KOPT-K1 (cell line): ENCODE measurements around the gene TMC1.

Source experiments
- H3K27ac ChIP-seq: fragments of 200-600 bp; sonication (generic); 2 replicates; pipeline ENCODE4 v1.5.1; 2016; ENCODE audit warnings: antibody characterized with exemption, mild to moderate bottlenecking, low read depth, low read length; ENCODE audit not compliant: poor library complexity, severe bottlenecking
- H3K36me3 ChIP-seq: fragments of 200-600 bp; sonication (generic); 2 replicates; pipeline ENCODE4 v1.5.1; 2017; ENCODE audit warnings: antibody characterized with exemption, mild to moderate bottlenecking, low read length, moderate library complexity; ENCODE audit not compliant: insufficient read depth
- H3K9me3 ChIP-seq: fragments of 200-600 bp; sonication (generic); 2 replicates; pipeline ENCODE4 v1.5.1; 2017; ENCODE audit warnings: antibody characterized with exemption, low read length, mild to moderate bottlenecking; ENCODE audit not compliant: insufficient read depth, poor library complexity, severe bottlenecking

TMC1 gene

DNA sequence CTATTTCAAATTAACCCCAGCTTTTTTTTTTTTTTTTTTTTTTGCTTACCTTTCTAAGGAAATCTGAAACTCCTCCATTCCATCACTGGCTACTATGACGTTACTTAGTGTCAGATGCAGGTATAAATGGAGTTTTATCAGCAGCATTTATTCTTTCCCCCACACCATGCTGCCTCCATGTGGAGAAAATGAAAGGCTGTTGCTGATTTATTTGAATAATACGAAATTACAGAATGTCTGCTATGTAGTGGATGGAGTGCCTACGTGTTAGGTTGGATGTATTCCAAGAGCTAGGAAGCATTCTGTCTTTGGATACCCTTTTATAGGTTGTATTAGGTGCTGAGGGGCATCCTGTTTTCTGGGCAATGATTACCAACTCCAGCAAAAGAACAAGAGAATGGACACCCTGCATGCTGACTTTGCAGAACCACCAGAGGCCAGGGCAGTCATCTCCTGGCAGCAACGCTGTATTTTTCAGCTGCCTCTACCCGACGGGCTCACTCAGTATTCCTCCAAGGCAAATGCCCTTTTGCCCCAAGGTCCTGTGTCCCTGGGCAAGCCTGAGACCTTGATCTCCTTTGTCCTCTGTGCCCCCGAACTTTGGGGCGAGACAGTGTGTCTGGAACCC is 232.0 kb downstream of the TMC1 start:
- no peaks in the 10 kb centered on the region for H3K9me3 ChIP-seq
- H3K27ac ChIP-seq, result no peak overlapping the region
- H3K36me3 ChIP-seq, result no peaks in the 10 kb centered on the region

DNA sequence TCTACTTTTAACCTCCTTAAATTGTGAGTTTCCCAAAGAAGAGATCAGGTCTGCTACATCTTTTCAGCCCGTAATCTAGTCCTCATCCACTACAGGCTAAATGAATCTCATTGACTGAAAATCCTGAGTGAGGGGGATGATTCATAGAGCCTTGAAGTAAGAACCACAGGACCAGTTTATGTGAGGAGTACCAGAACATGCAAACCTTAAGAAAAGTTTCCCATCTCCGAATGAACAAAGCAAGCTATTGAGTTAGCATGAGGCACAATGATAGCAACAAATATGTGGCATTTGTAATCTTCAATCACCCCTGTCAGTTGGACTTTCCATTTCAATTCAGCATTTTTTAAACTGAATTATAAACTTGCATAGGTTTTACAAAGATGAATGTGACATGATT is 234.4 kb downstream of the TMC1 start:
- Histone ChIP-seq H3K36me3 (no peaks in the 10 kb centered on the region), H3K9me3 (no peaks in the 10 kb centered on the region), H3K27ac (no peak overlapping the region)

DNA sequence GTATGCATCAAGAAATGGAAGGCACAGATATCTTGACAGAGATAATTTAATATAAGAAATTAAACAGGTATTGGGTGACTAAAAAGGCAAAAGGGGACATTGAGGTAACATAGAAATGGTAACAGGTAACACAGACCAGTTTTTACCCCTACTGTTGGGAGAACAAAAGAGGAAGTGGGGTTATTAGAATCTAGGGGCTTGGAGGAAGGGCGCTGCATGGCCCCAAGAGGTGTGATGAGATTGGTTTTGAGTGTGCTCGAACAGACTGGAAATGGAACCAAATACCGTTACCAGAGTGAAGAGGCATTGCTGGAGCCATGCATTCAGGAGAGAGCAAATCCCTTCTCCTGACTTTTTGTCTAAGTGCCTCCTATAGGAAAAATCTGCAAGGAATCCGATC is 237.5 kb downstream of the TMC1 start:
- no peak overlapping the region for H3K27ac ChIP-seq
- H3K36me3 ChIP-seq, result no peaks in the 10 kb centered on the region
- no peaks in the 10 kb centered on the region for H3K9me3 ChIP-seq

DNA sequence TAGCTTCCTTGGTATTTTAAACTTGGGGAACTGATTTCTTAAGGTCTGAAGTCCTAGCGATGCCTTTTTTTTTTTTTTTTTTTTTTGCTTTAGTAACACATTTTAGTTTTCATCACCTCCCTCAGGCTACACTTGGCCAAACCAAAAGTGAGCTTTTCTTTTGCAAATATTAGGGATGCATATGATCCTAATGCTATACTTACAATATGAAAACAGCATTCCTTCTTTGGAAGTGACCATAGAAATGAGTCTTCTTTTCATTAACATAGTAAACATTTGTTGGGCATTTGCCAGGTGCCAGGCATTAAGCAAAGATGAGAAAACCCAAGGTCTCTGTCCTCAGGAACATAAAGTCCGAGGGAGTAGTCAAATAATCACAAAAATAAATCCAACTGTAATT is 241.6 kb downstream of the TMC1 start:
- H3K36me3 ChIP-seq, result no peaks in the 10 kb centered on the region
- H3K9me3 ChIP-seq, result no peaks in the 10 kb centered on the region
- no peak overlapping the region for H3K27ac ChIP-seq

DNA sequence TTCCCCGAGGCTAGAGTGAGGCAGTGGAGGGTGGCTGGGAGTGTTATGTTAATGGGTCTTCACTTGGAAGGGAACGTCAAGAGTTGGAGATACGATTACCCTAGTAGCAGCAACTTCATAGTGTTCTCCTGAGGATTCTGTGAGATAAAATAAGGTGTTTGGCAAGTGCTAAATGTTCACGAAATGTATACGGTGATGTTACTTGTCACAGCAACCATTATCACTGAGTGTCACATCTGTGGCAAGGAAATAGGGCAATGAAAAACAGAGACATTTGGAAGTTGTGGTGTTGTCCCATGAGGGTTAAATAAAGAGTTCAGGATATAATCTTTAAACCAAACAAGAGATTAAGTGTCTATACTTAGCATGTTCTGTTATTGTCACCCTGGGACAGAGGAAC is 248.1 kb downstream of the TMC1 start:
- H3K36me3 ChIP-seq, result no peaks in the 10 kb centered on the region

DNA sequence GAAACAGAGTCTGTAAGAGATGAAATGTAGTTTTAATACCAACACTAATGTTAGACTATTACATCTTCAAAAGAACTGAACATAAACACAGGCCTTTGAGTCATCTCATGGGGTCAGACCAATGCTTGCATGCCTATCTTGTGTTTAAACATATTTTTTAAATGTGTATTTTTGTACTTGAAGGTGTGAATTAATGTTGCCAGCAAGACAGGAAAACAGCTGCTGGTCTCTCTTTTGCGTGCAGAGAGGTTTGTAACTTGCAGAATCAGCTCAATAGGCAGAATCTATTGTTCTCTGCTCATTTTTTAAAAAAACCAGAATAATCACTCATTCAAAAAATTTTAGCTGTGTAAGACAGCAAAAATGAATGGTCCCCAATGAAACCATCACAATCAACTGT is 251.3 kb downstream of the TMC1 start:
- H3K36me3 ChIP-seq, result no peaks in the 10 kb centered on the region
- H3K27ac ChIP-seq, result no peak overlapping the region
- H3K9me3 ChIP-seq, result no peaks in the 10 kb centered on the region

More for the DNA sequence above, 248.1 kb downstream of the TMC1 start:
- no peaks in the 10 kb centered on the region for H3K9me3 ChIP-seq
- H3K27ac ChIP-seq, result no peak overlapping the region

DNA sequence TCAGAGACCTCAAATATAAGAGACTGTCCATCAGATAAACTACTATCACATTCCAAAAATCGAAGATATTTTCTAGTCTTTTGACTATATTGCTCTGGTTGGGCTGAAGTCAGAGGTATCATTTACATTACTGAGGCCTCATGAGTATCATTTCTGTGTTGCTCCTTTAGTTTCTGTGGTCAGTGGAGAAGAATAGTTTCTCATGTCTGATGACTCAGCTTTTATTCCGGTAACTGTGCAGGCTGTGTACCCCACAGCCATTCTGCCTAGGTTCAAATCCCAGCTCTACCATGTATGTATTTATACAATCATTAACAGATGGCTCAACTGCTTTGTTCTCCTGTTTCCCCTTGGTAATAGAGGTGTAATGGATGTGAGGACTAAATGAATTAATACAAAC is 252.2 kb downstream of the TMC1 start:
- Histone ChIP-seq H3K27ac (no peak overlapping the region), H3K9me3 (no peaks in the 10 kb centered on the region), H3K36me3 (no peaks in the 10 kb centered on the region)

DNA sequence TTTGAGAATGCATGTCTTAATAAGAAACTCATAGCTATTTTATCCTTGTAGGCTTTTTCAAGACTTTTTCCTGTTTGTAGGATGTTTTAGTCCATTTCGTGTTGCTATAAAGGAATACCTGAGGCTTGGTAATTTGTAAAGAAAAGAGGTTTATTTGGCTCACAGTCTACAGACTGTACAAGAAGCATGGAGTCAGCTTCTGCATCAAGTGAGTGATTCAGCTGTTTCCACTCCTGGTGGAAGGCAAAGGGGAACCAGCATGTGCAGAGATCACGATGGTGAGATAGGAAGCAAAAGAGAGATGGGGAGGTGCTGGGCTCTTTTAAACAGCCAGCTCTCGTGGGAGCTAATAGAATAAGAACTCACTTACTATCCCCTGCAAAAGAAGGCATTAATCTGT is 254.2 kb downstream of the TMC1 start:
- Histone ChIP-seq H3K36me3 (no peaks in the 10 kb centered on the region), H3K27ac (no peak overlapping the region), H3K9me3 (no peaks in the 10 kb centered on the region)

DNA sequence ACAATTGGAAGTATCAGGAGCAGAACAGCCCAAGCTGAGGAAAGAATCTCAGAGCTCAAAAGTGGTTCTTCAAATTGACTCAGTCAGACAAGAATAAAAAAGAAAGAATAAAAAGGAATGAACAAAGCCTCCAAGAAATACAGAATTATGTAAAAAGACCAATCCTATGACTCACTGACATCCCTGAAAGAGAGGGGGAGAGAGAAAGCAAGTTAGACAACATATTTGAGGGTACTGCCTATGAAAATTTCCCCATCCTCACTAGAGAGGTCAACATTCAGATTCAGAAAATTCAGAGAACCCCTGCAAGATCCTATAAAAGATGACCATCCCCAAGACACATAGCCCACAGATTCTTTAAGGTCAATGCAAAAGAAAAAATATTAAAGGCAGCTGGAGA is 258.2 kb downstream of the TMC1 start:
- Histone ChIP-seq H3K27ac (no peak overlapping the region), H3K36me3 (no peaks in the 10 kb centered on the region), H3K9me3 (no peaks in the 10 kb centered on the region)

DNA sequence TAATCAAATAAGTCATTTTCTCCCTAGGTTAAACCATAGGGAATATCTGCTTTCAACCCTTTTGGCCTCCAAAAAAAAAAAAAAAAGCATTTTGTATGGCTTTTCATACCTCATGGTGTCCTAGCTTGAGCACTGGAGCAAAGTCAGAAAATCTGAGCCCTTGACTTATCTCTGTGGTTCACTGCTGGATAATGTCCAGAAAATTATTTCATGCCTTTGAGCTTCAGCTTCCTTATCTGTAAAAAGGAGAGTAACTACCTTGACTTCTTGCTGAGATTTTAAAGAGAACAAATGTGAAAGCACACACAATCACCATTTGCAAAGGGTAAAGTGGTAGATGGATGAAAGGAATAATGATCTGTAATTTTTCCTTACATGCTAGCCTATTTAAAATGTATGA is 265.5 kb downstream of the TMC1 start:
- Histone ChIP-seq H3K9me3 (no peaks in the 10 kb centered on the region), H3K36me3 (no peaks in the 10 kb centered on the region), H3K27ac (no peak overlapping the region)

DNA sequence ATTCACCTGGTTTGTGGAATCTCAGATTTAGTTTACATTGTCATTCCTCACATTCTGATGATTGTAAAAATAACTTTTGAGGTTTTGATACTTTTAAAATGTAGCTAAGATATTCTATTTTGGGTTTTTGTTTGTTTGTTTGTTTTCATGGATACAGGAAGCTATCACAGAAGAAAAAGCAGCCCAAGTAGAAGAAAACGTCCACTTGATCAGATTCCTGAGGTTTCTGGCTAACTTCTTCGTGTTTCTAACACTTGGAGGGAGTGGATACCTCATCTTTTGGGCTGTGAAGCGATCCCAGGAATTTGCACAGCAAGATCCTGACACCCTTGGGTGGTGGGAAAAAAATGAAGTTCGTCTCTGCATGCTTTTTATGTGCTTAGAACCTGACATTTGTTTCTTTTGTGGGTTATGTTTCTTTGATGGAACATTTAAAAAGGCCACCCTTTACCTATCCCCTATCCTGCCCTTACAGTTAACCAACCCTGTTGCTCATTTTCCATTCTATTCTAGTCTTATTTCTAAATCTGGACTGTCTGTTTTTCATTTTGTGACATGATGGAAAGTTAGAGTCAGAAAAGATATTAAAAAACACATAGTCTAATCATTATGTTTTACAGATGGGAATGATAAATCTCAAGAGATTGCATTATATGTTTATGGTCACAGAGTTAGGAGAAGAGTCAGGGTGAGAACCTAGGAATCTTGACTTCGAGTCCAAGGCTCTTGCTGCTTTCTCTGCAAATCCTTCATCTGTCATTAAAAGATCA is 267.7 kb downstream of the TMC1 start:
- no peaks in the 10 kb centered on the region for H3K36me3 ChIP-seq

DNA sequence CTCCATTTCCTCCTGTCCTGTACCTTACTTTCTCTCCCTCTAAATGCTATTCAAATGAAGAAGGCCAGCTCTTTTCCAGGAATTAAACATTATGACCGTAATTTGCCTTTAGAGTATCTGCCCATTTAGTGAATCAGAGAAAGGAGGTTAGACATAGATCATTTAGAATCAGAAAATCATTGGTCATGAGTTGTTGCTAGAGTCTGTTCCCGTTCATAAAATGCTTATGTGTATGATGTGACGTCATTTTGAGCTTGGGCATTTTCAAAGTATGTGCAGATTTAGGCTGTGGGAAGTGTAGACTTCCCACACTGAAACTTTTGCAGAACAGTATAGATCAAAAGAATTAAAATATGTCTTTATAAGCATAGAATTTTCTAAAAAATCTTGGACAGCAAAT is 268.5 kb downstream of the TMC1 start:
- Histone ChIP-seq H3K27ac (no peak overlapping the region), H3K9me3 (no peaks in the 10 kb centered on the region), H3K36me3 (no peaks in the 10 kb centered on the region)

More for the DNA sequence above, 267.7 kb downstream of the TMC1 start:
- Histone ChIP-seq H3K27ac (no peak overlapping the region), H3K9me3 (no peaks in the 10 kb centered on the region)

DNA sequence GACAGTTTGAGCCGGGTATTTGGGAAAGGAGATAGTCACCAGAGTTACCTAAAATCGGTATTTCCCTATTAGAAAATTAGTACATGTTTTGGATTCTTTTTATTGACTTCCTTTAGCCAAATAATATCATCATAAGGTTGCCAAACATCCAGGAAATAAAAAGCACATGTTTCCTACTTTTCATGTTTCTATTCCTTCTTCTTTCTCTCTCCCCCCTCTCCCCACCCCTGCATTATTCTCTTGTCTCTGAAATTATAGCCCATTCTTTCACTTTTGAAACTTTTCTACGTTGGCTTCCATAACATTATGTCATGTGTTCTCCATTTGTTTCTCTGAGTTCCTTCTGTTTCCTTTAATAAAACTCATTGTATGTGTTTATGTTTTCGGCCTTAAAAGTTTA is 269.6 kb downstream of the TMC1 start:
- H3K36me3 ChIP-seq, result no peaks in the 10 kb centered on the region
- no peak overlapping the region for H3K27ac ChIP-seq
- no peaks in the 10 kb centered on the region for H3K9me3 ChIP-seq

DNA sequence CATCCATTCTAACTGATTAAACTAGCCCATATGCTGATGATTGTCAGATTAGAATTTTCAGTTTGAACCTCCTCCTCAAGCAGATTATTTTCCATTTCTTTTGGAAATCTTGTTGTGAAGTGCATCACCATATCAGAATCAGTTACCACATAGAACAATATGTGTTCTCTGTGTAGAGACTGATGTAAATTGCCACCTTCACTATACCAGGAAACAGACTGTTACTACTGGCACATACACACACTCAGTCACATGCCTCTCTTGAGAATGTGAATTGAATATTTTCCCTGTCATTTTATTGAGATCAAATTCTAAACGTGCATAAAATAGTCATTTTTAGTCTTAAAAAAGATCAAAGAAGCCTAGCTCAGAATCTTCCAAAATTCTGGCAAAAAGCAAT is 270.0 kb downstream of the TMC1 start:
- no peaks in the 10 kb centered on the region for H3K36me3 ChIP-seq
- no peaks in the 10 kb centered on the region for H3K9me3 ChIP-seq
- no peak overlapping the region for H3K27ac ChIP-seq

DNA sequence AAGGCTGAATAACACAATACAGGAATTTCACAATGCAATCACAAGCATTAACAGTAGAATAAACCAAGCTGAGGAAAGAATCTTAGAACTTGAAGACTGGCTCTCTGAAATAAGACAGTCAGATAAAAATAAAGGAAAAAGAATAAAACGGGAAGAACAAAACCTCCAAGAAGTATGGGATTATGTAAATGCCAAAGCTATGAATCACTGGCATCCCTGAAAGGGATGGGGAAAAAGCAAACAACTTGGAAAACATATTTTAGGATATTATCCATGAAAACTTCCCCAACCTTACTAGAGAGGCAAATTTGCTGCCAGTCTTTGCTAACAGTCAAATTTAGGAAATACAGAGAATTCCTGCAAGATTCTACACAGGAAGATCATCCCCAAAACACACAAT is 273.5 kb downstream of the TMC1 start:
- Histone ChIP-seq H3K9me3 (no peaks in the 10 kb centered on the region), H3K27ac (no peak overlapping the region), H3K36me3 (no peaks in the 10 kb centered on the region)

DNA sequence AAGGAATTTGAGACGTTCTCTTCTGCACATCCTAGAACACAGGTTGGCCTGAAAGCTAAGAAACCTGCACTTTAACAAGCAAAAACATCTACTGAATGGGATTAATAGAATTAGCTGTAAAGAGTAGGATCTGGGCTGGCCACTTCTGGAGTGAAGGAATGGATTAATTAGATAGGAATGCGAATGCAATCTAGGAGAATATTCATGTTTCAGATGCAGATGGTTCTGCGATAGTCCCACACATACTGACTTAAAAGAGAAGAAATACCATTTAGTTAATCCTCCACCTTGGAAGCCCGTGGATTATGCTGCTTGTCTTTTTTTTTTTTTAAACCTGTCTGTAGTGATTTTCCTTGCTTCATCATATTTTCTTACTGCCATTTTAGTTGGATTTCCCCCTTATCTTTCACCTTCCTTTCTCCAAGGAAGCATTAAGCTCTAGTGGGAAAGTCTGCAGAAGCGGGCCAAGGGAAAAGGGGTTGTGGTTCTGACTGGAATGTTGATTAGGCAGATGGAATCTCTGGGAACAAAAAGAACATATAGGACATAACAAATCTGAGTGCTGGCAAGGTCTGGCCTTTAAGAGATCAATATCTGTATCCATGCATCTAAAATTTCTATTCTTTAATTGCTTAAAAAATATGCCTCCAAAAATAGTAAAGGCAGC is 279.1 kb downstream of the TMC1 start:
- H3K36me3 ChIP-seq, result no peaks in the 10 kb centered on the region
- H3K9me3 ChIP-seq, result no peaks in the 10 kb centered on the region
- no peak overlapping the region for H3K27ac ChIP-seq
